Measurements from ENCODE around the gene ZNF586.
"Not testable (repeated sequence)": the region's sequence is repeated elsewhere in the genome, so short reads cannot be mapped to it uniquely, and the experiment has no call there.

ZNF586 gene

DNA sequence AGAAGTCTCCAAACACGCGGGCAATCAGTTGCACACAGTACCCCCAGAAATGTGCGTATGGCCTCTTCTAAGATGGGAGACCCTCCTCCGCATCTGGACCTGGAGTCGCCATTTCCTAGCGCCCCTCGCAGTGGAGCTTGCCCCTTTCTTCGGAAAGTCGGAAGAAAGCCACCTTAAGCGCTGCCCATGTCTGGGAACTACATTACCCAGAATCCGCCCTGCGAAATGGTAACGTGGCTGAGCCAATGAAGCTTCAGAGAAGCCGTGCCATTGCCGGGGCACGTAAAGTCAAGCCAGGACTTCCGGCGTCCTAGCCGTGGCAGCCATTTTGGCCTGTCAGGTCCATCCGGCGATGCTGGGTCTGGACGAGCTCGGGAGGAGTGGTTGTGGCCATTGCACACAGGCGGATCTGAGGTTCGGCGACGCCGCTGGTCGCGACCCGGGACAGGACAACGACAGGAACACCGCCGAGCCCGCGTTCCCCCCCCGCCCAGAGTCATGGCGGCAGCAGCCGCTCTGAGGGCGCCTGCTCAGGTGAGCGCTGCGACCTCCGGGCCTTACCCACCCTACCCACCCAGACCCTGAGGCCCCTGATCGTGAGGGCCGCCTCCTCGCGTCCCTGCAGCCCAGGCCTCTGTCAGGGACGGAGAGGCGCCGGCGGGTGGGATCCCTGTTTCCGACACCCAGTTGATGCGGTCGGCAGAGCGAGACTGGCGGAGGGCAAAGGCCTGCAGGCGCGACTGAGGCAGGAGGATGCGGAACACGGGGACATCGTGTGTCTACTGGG lies at the start of gene ZNF586:
Gene ZNF586, plus strand, starts transcription at position 332 of the 787 bp plus-strand sequence. Its CDS starts 167 bp downstream, at position 499.
- Mint-ChIP-seq H3K27ac (peak within 1 kb of the TSS; percentile 95), H3K4me3 (peak within 1 kb of the TSS; percentile 95 to 97), H3K9me3 (peaks cover 16 to 47% of the 10 kb centered on the region in 2 donors), H3K27me3 (no peaks in the 10 kb centered on the region), H3K4me1 (peaks cover 40% of the 10 kb centered on the region)
- DNase-seq: peak; percentile 80 to 89
- ATAC-seq: peak; percentile 100

DNA sequence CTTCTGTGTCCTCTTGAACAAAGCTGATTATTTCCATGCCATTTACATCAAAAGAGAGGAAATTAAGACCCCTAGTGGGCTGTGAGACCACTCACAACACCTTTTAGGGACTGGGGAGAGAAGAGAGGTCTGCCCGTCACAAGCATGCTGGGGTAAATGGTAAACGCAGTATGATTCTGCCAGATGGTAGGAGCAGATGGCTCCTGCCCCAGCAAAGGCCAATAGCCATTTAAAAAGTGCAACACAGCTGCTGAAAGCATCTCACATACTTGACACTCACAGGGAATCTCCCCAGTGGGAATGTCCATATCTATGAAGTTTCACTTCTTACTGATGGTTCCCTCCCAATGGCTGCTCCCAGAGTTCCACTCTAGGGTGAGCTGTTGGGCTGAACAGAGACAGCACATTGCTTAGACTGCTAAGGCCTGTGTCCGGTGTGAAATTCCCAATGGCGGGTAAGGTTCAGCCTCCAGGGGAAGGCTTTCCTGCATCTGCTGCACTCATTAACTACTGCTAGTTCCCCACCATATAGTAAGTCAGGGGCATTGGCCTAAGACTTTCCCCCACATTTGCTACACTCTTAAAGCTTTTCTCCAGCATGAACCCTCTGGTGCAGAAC lies 49.5 kb upstream of the ZNF586 start:
- Mint-ChIP-seq H3K4me3 (no peak overlapping the region), H3K4me1 (peaks cover 3% of the 10 kb centered on the region), H3K27ac (no peak overlapping the region), H3K27me3 (no peaks in the 10 kb centered on the region), H3K9me3 (peaks cover 59 to 85% of the 10 kb centered on the region in 2 donors)
- DNase-seq (no peak), ATAC-seq (no peak)

DNA sequence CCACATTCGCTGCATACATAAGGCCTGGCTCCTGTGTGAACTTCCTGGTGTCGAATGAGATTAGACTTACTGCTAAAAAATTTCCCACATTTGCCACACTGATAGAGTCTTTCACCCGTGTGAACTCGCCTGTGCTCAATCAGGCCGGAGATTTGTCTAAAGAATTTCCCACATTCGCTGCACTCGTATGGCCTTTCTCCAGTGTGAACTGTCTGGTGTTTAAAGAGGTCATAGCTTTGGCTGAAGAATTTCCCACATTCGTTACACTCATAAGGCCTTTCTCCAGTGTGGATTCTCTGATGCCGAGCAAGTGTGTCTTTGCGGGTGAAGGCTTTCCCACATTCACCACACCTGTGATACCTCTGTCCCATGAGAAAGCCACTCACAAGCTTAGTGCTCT lies 48.6 kb upstream of the ZNF586 start:
- H3K9me3 Mint-ChIP-seq: peaks cover 55 to 81% of the 10 kb centered on the region in 2 donors
- no peak overlapping the region for H3K4me3 Mint-ChIP-seq
- no peaks in the 10 kb centered on the region for H3K27me3 Mint-ChIP-seq
- H3K4me1 Mint-ChIP-seq: peaks cover 4% of the 10 kb centered on the region
- no peak overlapping the region for H3K27ac Mint-ChIP-seq
- no peak for DNase-seq
- ATAC-seq: no peak

DNA sequence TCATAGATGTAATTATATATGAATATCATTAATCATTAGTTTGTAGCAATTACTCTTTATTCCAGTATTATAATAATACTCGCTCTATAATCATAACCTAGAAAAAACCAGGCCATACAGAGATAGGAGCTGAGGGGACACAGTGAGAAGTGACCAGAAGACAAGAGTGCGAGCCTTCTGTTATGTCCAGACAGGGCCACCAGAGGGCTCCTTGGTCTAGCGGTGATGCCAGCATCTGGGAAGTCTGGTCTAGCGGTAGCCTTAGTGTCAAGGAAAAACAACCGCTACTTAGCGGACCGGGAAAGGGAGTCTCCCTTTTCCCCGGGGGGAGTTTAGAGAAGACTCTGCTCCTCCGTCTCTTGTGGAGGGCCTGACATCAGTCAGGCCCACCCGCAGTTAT lies 31.2 kb upstream of the ZNF586 start:
- H3K27me3 Mint-ChIP-seq, ATAC-seq, H3K4me3 Mint-ChIP-seq, H3K9me3 Mint-ChIP-seq, H3K27ac Mint-ChIP-seq: not testable (repeated sequence)
- DNase-seq: peak in 1 of 2 donors; percentile 32
- H3K4me1 Mint-ChIP-seq: peaks cover 10% of the 10 kb centered on the region

DNA sequence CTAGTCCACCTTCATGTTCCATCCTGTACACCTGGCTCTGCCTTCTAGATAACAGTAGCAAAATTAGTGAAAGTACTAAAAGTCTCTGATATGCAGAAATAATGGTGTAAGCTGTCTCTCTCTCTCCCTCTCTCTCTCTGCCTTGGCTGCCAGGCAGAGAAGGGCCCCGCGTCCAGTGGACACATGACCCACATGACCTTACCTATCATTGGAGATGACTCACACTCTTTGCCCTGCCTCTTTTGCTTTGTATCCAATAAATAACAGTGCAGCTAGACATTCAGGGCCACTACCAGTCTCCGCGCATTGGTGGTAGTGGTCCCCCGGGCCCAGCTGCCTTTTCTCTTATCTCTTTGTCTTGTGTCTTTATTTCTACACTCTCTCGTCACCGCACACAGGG lies 30.7 kb upstream of the ZNF586 start:
- ATAC-seq, H3K9me3 Mint-ChIP-seq: not testable (repeated sequence)

DNA sequence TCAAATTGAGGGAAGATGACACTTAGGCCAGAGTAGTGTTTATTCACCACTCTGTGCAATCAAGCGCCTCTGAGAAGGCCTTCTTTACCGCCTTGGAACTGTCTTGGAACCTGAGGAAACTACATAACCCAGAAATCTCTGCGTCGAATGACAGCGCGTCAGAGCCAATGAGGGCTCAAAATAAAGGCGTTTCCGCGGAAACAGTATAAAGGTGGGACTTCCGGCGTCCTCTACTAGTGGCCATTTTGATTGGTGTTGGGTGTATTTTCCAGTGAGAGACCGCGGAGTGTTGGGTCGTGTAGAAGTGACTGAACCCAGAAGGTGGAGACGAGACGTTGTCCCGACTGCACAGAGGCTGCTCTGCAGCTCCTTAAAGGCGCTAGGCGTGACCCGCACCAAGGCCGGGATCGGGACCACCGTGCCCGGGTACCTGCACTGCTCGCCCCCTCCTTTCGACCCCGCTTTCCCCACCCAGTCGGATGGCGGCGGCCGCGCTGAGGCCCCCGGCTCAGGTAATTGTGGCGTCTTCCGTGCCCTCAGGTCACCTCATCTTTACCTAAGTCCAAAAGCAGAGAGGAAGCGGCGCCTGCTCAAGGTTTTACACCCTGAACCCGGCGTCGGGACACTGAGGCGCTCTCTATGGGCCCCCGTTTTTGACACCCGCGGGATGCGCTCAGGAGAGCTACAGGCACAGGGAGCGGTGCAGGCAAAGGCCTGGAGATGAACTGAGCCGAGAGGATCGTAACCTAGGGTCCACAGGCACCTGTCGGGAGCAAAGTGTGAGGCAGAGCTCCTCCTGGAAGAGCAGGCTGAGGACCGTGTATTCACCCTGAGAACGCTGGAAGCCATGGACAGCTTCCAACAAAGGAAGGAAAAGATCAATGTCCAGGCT lies 22.6 kb upstream of the ZNF586 start, which contains the start of gene ZNF776:
Gene ZNF776, plus strand, starts transcription at position 236 of the 892 bp plus-strand sequence. Its CDS starts 244 bp downstream, at position 480.
- no peaks in the 10 kb centered on the region for H3K27me3 Mint-ChIP-seq
- H3K4me3 Mint-ChIP-seq: peak within 1 kb of the TSS; percentile 88 to 98
- H3K4me1 Mint-ChIP-seq: peaks cover 14% of the 10 kb centered on the region
- peak within 1 kb of the TSS; percentile 98 to 99 for H3K27ac Mint-ChIP-seq
- H3K9me3 Mint-ChIP-seq: peaks cover 36 to 41% of the 10 kb centered on the region in 2 donors
- ATAC-seq (peak; percentile 99), DNase-seq (peak; percentile 77 to 86)

More for the DNA sequence above, 30.7 kb upstream of the ZNF586 start:
- H3K4me3 Mint-ChIP-seq: peak overlapping the region; percentile 30 to 36
- DNase-seq, H3K27ac Mint-ChIP-seq, H3K27me3 Mint-ChIP-seq: not testable (repeated sequence)
- peaks cover 10% of the 10 kb centered on the region for H3K4me1 Mint-ChIP-seq

DNA sequence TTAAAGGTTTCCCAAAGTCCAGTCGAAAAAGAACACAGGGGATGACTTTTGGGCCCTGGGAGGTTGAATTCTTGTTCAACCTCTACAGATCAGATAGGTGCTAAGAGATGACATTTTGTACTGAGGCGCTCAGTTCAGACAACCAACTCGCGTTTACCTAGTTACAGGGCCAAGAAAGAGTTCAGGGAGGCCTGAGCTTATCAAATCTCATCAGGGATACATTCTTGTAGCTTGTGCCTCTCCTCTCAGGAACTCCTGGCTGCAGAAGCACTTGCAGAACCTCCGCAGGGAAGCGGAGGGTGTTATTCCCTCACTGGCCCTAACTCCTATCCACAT lies 22.0 kb upstream of the ZNF586 start:
- peaks cover 14% of the 10 kb centered on the region for H3K4me1 Mint-ChIP-seq
- ATAC-seq (no peak), DNase-seq (no peak)
- H3K4me3 Mint-ChIP-seq: peak overlapping the region; percentile 88 to 98
- H3K27me3 Mint-ChIP-seq: no peaks in the 10 kb centered on the region
- peaks cover 42 to 46% of the 10 kb centered on the region in 2 donors for H3K9me3 Mint-ChIP-seq
- peak overlapping the region; percentile 98 to 99 for H3K27ac Mint-ChIP-seq

DNA sequence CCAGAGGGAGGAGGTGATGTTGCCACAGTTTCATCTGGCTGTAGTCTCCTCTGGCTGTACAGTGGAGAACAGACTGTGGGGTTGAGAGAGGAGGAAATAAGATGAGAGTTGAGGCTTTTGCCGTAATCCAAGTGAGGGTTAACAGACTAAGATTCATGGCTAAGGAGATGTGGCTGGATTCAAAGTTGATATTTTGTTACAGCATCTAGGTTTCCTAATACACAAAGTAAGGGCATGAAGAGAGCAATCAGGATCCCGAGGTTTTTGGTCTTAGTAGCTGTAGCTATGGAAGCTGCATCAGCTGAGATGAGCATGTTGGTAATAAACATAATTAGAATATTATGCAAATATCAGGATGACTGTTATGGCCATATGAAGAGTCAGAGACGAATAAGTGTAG lies 21.4 kb upstream of the ZNF586 start:
- ATAC-seq: no peak
- H3K4me3 Mint-ChIP-seq: peak overlapping the region; percentile 88 to 98
- peaks cover 48 to 52% of the 10 kb centered on the region in 2 donors for H3K9me3 Mint-ChIP-seq
- no peak for DNase-seq
- H3K27ac Mint-ChIP-seq: peak overlapping the region in 1 of 2 donors; percentile 34
- H3K4me1 Mint-ChIP-seq: peaks cover 14% of the 10 kb centered on the region
- H3K27me3 Mint-ChIP-seq: no peaks in the 10 kb centered on the region

DNA sequence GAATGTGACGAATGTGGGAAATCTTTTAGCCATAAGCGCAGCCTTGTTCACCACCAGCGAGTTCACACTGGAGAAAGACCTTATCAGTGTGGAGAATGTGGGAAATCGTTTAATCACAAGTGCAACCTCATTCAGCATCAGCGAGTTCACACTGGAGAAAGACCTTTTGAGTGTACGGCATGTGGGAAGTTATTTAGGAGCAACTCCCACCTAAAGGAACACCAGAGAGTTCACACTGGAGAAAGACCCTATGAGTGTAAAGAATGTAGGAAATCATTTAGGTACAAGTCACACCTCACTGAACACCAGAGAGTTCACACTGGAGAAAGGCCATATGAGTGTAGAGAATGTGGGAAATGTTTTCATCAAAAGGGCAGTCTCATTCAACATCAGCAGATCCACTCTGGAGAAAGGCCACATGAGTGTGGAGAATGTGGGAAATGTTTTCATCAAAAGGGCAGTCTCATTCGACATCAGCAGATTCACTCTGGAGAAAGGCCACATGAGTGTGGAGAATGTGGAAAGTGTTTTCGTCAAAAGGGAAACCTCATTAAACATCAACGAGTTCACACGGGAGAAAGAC lies 15.3 kb upstream of the ZNF586 start:
- no peak overlapping the region for H3K27ac Mint-ChIP-seq
- DNase-seq: no peak
- H3K9me3 Mint-ChIP-seq: peaks cover 74 to 92% of the 10 kb centered on the region in 2 donors
- H3K27me3 Mint-ChIP-seq: no peaks in the 10 kb centered on the region
- no peak for ATAC-seq
- H3K4me1 Mint-ChIP-seq: no peaks in the 10 kb centered on the region
- H3K4me3 Mint-ChIP-seq: no peak overlapping the region

DNA sequence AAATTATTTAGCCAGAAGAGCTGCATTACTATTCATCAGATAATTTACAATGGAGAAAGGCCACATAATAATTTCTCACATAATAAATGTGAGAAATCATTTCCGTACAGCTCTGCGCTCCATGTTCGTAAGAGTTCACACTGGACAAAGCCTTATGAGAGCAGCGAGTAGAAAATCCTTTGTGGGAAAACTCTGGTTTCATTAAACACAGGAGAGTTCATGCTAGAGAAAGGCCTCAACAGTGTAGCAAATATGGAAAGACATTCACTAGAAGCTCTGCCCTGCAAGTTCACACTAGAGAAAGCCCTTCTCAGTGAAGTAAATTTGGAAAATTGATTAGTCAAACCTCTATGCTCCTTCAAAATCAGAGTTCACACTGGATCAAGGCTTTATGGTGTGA lies 14.4 kb upstream of the ZNF586 start:
- ATAC-seq: no peak
- H3K4me1 Mint-ChIP-seq: no peaks in the 10 kb centered on the region
- H3K9me3 Mint-ChIP-seq: peaks cover 73 to 92% of the 10 kb centered on the region in 2 donors
- DNase-seq: no peak
- no peak overlapping the region for H3K4me3 Mint-ChIP-seq
- H3K27ac Mint-ChIP-seq: no peak overlapping the region
- H3K27me3 Mint-ChIP-seq: no peaks in the 10 kb centered on the region

DNA sequence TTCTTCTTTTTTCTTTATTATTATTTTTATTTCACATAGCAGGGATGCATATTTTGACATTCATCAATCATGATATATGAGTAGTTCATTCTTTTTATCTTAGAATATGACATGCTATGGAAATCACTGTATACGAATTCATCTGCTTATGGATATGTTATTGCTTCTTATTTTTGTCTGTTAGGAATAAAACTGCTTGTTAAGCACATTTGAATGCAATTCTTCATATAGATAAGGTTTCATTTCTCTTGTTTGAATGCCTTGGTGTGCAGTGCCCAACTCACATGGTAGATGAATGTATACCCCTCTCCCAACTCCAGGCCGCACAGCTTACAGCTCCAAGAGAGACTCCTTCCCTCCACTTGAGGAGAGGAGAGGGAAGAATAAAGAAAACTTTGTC lies 11.5 kb upstream of the ZNF586 start:
- Mint-ChIP-seq H3K9me3 (peaks cover 51 to 67% of the 10 kb centered on the region in 2 donors), H3K4me3 (no peak overlapping the region), H3K4me1 (no peaks in the 10 kb centered on the region), H3K27ac (no peak overlapping the region), H3K27me3 (no peaks in the 10 kb centered on the region)
- DNase-seq: no peak
- ATAC-seq: no peak

DNA sequence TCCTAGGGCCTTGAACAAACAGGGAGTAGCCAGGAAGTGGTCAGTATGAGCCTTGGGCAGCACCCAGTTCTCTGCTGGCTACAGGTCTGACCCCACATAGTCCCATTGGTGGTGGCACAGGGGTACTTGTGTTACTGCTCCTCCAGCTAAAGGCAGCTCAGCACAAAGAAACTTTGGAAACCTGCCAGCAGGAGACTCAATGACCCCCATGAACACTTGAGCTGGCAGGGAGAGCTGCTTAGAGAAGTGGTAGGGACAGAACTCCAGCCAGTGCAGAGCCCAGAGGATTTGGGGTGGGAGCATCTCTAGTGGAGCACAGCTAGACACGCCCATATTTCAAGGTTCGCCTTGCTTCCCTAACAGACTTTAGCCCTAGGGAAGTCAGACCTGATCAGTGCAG lies 10.4 kb upstream of the ZNF586 start:
- H3K9me3 Mint-ChIP-seq: peaks cover 41 to 58% of the 10 kb centered on the region in 2 donors
- DNase-seq (no peak), ATAC-seq (no peak)
- H3K27ac Mint-ChIP-seq: no peak overlapping the region
- H3K27me3 Mint-ChIP-seq: no peaks in the 10 kb centered on the region
- no peak overlapping the region for H3K4me3 Mint-ChIP-seq
- no peaks in the 10 kb centered on the region for H3K4me1 Mint-ChIP-seq

DNA sequence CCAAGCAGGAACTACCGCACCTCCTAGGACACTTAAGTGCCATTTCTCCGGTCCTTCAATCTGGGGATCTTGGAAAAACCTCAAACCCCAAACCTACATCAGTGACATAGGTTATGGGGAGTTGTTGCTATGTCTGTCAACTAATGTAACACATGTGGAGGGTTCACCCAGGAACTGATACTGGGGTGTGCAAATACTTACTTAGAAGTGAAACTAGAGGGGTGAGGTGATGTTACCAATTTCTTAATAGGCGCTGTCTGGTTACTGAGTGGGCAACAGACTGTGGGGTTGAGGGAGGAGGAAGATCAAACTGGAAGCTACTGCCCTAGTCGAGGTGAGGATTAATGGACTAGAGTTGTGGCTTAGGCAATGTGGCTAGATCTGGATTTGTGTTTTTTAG lies 1.9 kb downstream of the ZNF586 start:
- no peak for ATAC-seq
- no peak for DNase-seq
- peak overlapping the region; percentile 7 to 97 for H3K4me3 Mint-ChIP-seq
- no peaks in the 10 kb centered on the region for H3K27me3 Mint-ChIP-seq
- peaks cover 24 to 55% of the 10 kb centered on the region in 2 donors for H3K9me3 Mint-ChIP-seq
- H3K4me1 Mint-ChIP-seq: peaks cover 40% of the 10 kb centered on the region
- no peak overlapping the region for H3K27ac Mint-ChIP-seq

DNA sequence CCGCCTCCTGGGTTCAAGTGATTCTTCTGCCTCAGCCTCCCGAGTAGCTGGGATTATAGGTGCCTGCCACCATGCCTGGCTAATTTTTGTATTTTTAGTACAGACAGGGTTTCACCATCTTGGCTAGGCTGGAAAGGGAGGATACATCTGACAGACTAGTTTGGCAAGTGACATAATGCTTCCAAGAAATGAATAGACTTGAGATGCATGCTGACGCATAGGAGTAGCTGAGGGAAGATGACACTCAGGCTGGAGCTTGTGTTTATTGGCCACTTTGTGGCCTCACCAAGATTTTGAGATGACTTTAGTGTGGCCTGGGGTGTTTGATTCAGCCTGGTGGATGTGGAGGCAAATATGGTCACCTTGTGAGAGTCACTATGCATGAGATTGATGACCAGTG lies 4.0 kb downstream of the ZNF586 start:
- DNase-seq: no peak
- Mint-ChIP-seq H3K4me1 (peaks cover 40% of the 10 kb centered on the region), H3K9me3 (peaks cover 37 to 65% of the 10 kb centered on the region in 2 donors), H3K4me3 (no peak overlapping the region), H3K27me3 (no peaks in the 10 kb centered on the region), H3K27ac (no peak overlapping the region)
- no peak for ATAC-seq

DNA sequence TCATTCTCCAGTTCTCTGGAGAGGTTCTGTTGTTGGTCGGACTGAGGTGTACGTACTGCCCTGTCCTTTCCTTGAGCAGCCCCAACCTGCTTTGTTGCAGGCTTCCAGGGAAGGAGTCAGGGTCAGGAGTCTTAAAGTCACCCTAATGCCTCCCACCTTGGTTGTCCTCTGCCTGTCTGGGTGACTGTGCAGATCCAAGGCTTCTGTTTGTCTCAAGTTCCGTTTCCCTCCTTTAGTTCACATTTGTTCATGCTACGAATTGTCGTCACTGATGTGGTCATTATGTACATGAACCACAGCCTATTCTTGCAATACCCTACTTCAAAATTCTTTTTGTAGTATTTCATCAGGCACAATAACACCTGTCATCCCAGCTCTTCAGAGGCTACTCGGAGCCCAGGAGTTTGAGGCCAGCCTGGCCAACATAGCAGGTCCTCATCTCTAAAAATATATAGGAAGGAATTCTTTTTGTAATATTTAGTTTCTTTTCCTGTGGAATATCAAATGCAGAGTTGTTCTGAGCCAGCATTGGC lies 7.4 kb downstream of the ZNF586 start:
- peaks cover 13% of the 10 kb centered on the region for H3K4me1 Mint-ChIP-seq
- H3K27me3 Mint-ChIP-seq: no peaks in the 10 kb centered on the region
- H3K27ac Mint-ChIP-seq: no peak overlapping the region
- H3K4me3 Mint-ChIP-seq: no peak overlapping the region
- peaks cover 51 to 74% of the 10 kb centered on the region in 2 donors for H3K9me3 Mint-ChIP-seq
- no peak for DNase-seq
- ATAC-seq: no peak
